GM18498 (cell line): Measurements from ENCODE around the gene ABHD18.
"Not testable (repeated sequence)": the region's sequence is repeated elsewhere in the genome, so short reads cannot be mapped to it uniquely, and the experiment has no call there.

ENCODE experiments used
- ATAC-seq: cut with Tn5 transposase; IDR thresholded peaks from one replicate; pipeline ENCODE4 v1.9.1; 2021; ENCODE audit warnings: mild to moderate bottlenecking, moderate library complexity; ENCODE audit not compliant: unreplicated experiment

ABHD18 gene

DNA sequence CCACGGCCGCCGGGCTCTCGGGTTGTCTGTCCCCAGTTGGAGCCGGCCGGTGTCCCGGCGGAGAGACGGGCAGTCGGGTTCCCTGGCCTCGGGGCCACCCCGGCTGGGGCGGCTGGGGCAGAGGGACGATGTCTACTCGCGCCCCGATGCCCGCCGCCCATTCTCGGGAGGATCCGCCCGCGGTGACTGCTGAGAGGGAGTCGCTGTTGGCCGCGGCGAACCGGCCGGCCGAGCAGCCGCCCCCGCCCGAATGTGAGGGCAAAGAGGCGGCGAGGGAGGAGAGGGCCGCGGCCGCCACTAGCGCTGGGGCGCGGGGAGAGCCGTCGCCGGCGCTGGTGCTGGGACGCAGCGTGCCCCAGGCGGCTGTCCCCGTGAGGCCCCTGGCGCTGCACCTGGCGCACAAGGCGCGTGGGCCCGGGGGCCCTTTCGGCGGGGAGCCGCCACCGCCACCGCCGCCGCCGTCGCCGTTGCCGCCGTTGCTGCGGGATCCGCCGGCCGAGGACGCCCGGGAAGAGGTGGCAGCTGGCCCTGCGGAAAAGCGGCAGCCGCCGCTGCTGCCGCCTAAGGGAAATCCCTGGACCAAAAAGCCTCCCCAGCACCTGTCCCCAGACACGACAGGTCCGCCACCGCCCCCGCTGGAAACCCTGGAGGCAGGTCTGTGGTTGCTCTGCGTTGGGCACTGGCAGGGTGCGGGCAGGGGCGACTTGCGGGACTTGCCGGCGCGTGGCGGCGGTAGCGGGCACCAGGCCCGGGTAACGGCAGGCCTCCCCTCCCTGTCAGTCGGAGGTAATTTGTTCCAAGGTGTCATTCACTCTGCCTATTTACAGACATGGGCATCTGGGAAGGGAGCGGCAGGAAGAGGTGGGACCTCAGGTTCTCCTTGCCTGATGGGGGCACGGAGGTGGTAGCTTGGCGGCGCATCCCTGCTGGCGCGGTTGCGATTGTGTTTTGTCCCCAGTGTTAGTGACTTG is 96.6 kb downstream of the ABHD18 start:
- peak; percentile 45 for ATAC-seq

GRCh38 chr4:128066453-128066820 is 101.2 kb downstream of the ABHD18 start:
- not testable (repeated sequence) for ATAC-seq

- ATAC-seq: peak; percentile 45
Observed at GRCh38 chr4:128068918-128069317, 103.7 kb downstream of the ABHD18 start.

DNA sequence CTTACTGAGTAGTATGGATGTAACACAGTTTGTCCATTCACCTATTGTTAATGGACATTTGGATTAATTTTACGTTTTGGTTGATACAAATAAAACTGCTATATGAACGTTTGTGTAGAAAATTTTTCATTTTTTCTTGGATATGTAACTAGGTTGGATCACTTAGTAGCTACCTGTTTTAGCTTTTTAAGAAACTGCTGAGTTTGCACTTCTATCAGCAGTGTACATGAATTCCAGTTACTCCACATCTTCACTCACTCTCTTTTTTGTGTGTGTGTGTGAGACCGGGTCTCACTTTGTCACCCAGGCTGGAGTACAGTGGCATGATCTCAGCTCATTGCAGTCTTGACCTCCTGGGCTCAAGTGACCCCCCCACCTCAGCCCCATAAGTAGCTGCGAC is 111.3 kb downstream of the ABHD18 start:
- ATAC-seq: no peak
